Measurements from ENCODE around the gene F2RL1. TPM values are rescaled to one million over a fixed set of nuclear protein-coding genes. Genes with fewer than 3 reads are reported as not detected.

The F2RL1 gene
- total and polyA plus RNA-seq, 4 donors: 3.8 to 19.2 (median 5.4) TPM

GRCh38 chr5:76805821-76806505 is 12.9 kb upstream of the F2RL1 start:
- ATAC-seq (ENCODE audit: insufficient read depth, low FRiP score) (peak; percentile 74), DNase-seq (peak in 1 of 3 donors; percentile 34)
- no peaks in the 10 kb centered on the region for H3K9me3 ChIP-seq (ENCODE audit: control insufficient read depth in 4 of 4, insufficient read depth in 3 of 4, low read length in 3 of 4)
- H3K4me3 ChIP-seq: no peak overlapping the region
- H3K4me1 ChIP-seq (ENCODE audit: control insufficient read depth in 5 of 5, insufficient read depth in 5 of 5, low read length in 5 of 5): peaks cover 0 to 12% (median 2%) of the 10 kb centered on the region in 5 donors
- H3K27me3 ChIP-seq (ENCODE audit: control insufficient read depth in 3 of 3, insufficient read depth in 3 of 3, low read length in 2 of 3): no peaks in the 10 kb centered on the region
- no peak overlapping the region for H3K9ac ChIP-seq (ENCODE audit: insufficient read depth in 1 of 2, low read length in 2 of 2)
- no peak for TF ChIP-seq CTCF (IDR thresholded peaks at IDR 0.05; ENCODE audit: control extremely low read depth, extremely low read depth)
- H3K36me3 ChIP-seq (ENCODE audit: control insufficient read depth in 4 of 4, insufficient read depth in 4 of 4, low read length in 4 of 4): no peaks in the 10 kb centered on the region
- peak overlapping the region in 1 of 2 donors; percentile 39 for H3K27ac ChIP-seq (ENCODE audit: low read depth in 1 of 2, low read length in 1 of 2)
- WGBS, 2 donors: 74 to 85% methylated on average over 7 of the region's 7 CpGs

- no peak overlapping the region for H3K9ac ChIP-seq (ENCODE audit: insufficient read depth in 1 of 2, low read length in 2 of 2)
- H3K27ac ChIP-seq (ENCODE audit: low read depth in 1 of 2, low read length in 1 of 2): no peak overlapping the region
- TF ChIP-seq CTCF (IDR thresholded peaks at IDR 0.05; ENCODE audit: control extremely low read depth, extremely low read depth): no peak
- peak in 1 of 3 donors; percentile 18 for DNase-seq
- whole genome bisulfite sequencing, 2 donors: 67 to 74% methylated on average over 3 of the region's 3 CpGs
- peaks cover 0 to 6% (median 0%) of the 10 kb centered on the region in 5 donors for H3K4me1 ChIP-seq (ENCODE audit: control insufficient read depth in 5 of 5, insufficient read depth in 5 of 5, low read length in 5 of 5)
- ATAC-seq (ENCODE audit: insufficient read depth, low FRiP score): peak; percentile 12
- H3K27me3 ChIP-seq (ENCODE audit: control insufficient read depth in 3 of 3, insufficient read depth in 3 of 3, low read length in 2 of 3): no peaks in the 10 kb centered on the region
- no peak overlapping the region for H3K4me3 ChIP-seq
- H3K36me3 ChIP-seq (ENCODE audit: control insufficient read depth in 4 of 4, insufficient read depth in 4 of 4, low read length in 4 of 4): no peaks in the 10 kb centered on the region
- no peaks in the 10 kb centered on the region for H3K9me3 ChIP-seq (ENCODE audit: control insufficient read depth in 4 of 4, insufficient read depth in 3 of 4, low read length in 3 of 4)
Observed at GRCh38 chr5:76807296-76807695, 11.5 kb upstream of the F2RL1 start.

GRCh38 chr5:76808141-76808691 is 10.6 kb upstream of the F2RL1 start:
- H3K36me3 ChIP-seq (ENCODE audit: control insufficient read depth in 4 of 4, insufficient read depth in 4 of 4, low read length in 4 of 4): no peaks in the 10 kb centered on the region
- H3K9ac ChIP-seq (ENCODE audit: insufficient read depth in 1 of 2, low read length in 2 of 2): no peak overlapping the region
- no peaks in the 10 kb centered on the region for H3K9me3 ChIP-seq (ENCODE audit: control insufficient read depth in 4 of 4, insufficient read depth in 3 of 4, low read length in 3 of 4)
- no peak overlapping the region for H3K4me3 ChIP-seq
- 83 to 86% methylated on average over 5 of the region's 5 CpGs for WGBS, 2 donors
- H3K27me3 ChIP-seq (ENCODE audit: control insufficient read depth in 3 of 3, insufficient read depth in 3 of 3, low read length in 2 of 3): no peaks in the 10 kb centered on the region
- no peak for TF ChIP-seq CTCF (IDR thresholded peaks at IDR 0.05; ENCODE audit: control extremely low read depth, extremely low read depth)
- DNase-seq (peak in 1 of 3 donors; percentile 33), ATAC-seq (ENCODE audit: insufficient read depth, low FRiP score) (no peak)
- no peak overlapping the region for H3K27ac ChIP-seq (ENCODE audit: low read depth in 1 of 2, low read length in 1 of 2)
- peaks cover 0 to 6% (median 0%) of the 10 kb centered on the region in 5 donors for H3K4me1 ChIP-seq (ENCODE audit: control insufficient read depth in 5 of 5, insufficient read depth in 5 of 5, low read length in 5 of 5)
